ENCODE results near the gene SATB2.

The SATB2 gene

GRCh38 chr2:199309411-199309810 lies 148.3 kb downstream of the SATB2 start (continued):
- TF ChIP-seq PRDM2 (tag by site-specific recombination; IDR thresholded peaks at IDR 0.05; ENCODE audit: borderline replicate concordance): no peak
- no peak for TF ChIP-seq ZNF398 (tag by site-specific recombination; IDR thresholded peaks at IDR 0.05)
- TF ChIP-seq ZNF2 (tag by site-specific recombination; IDR thresholded peaks at IDR 0.05): no peak
- no peak for TF ChIP-seq IKZF3 (tag by site-specific recombination; IDR thresholded peaks at IDR 0.05)
- no peak for TF ChIP-seq ZXDB (tag by site-specific recombination; IDR thresholded peaks at IDR 0.05)

GRCh38 chr2:199308567-199308966 lies 149.2 kb downstream of the SATB2 start:
- H3K4me1 ChIP-seq (ENCODE audit: control insufficient read depth, insufficient read depth, low read length): peaks cover 2% of the 10 kb centered on the region; the same call in 1 of the 2 replicates
- CTCF ChIA-PET: interaction anchor here (0.7 kb wide), 1 partner anchor 994 kb away, joined by 3 read pairs; no protein-coding TSS in a partner anchor
- POLR2A ChIA-PET: no interaction called here
- TF ChIP-seq ZNF701 (tag by site-specific recombination; IDR thresholded peaks at IDR 0.05): no peak
- TF ChIP-seq ZNF426 (tag by site-specific recombination; IDR thresholded peaks at IDR 0.05): no peak
- TF ChIP-seq ZBTB21 (tag by site-specific recombination; IDR thresholded peaks at IDR 0.05): no peak
- TF ChIP-seq ZBTB48 (tag by site-specific recombination; IDR thresholded peaks at IDR 0.05): no peak
- no peak for TF ChIP-seq INSM2 (tag by site-specific recombination; IDR thresholded peaks at IDR 0.05)
- no peak for TF ChIP-seq REST (tag by site-specific recombination; IDR thresholded peaks at IDR 0.05)
- no peak for TF ChIP-seq ZNF645 (tag by site-specific recombination; IDR thresholded peaks at IDR 0.05)
- TF ChIP-seq KLF9 (tag by site-specific recombination; IDR thresholded peaks at IDR 0.05; ENCODE audit: low read depth): no peak
- no peak for TF ChIP-seq ZNF169 (tag by site-specific recombination; IDR thresholded peaks at IDR 0.05)
- no peak for TF ChIP-seq ZNF266 (tag by site-specific recombination; IDR thresholded peaks at IDR 0.05; ENCODE audit: low read depth)
- no peak for TF ChIP-seq PRDM10 (tag by site-specific recombination; IDR thresholded peaks at IDR 0.05)
- TF ChIP-seq ZNF138 (tag by site-specific recombination; IDR thresholded peaks at IDR 0.05; ENCODE audit: borderline replicate concordance): no peak
- H3K9me3 ChIP-seq (ENCODE audit: control insufficient read depth, insufficient read depth, low read depth, low read length): no peaks in the 10 kb centered on the region
- H3K27ac ChIP-seq (ENCODE audit: extremely low read depth, low read depth, low read length): no peak overlapping the region
- H3K36me3 ChIP-seq (ENCODE audit: control insufficient read depth in 2 of 2, insufficient read depth in 1 of 2, low read length in 2 of 2): peaks cover 0 to 76% of the 10 kb centered on the region in 2 experiments; a peak in 2 of 3 replicates
- H3K4me3 ChIP-seq (ENCODE audit: low read depth, low read length): no peak overlapping the region

All from HEK293 (cell line).